ENCODE measurements around the gene NTNG1. TPM values are rescaled to one million over a fixed set of nuclear protein-coding genes. Genes with fewer than 3 reads are reported as not detected.

NTNG1 gene
- total and polyA plus RNA-seq, 2 of the 8 experiments (the other 6 are each of a cell fraction or from before 2014, with no cell fraction given): 1.2 to 4.1 TPM

DNA sequence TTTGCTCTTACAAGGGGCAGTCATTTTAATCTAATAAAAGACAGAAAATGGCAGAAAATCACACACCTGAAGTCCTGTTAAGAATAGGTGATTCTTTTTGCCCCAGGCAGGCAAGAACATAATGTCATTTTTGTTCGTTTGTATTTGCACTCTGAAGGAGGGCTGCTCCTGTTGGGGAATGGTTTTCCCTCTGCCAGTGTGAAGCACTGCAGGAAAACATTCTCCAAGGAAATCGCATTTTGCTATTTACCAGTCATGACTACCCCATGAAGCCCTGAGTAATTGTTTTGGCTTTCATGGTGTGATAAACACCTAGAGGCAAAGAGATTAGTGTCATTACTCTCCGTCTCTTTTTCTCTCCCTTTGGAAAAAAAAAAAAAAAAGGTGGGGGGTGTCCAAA, 345.5 kb downstream of the NTNG1 start:
- Histone ChIP-seq H2BK15ac (ENCODE audit: low read length) (no peak overlapping the region), H3K4me3 (ENCODE audit: extremely low read depth in 1 of 4, insufficient read depth in 2 of 4, low read depth in 3 of 4, low read length in 4 of 4) (no peak overlapping the region), H2BK12ac (ENCODE audit: low read depth, low read length) (no peak overlapping the region), H2BK120ac (replicated peaks; ENCODE audit: low read depth, low read length) (no peak overlapping the region), H3K23me2 (ENCODE audit: low read depth, low read length) (no peaks in the 10 kb centered on the region), H3K4me2 (ENCODE audit: insufficient read depth in 1 of 2, low read depth in 2 of 2, low read length in 2 of 2) (0 out of 4 replicates have a peak overlapping the region, but pooled peaks of 1 of the 2 experiments have one; percentile 27), H3K9me3 (ENCODE audit: insufficient read depth in 2 of 2, low read depth in 1 of 2, low read length in 1 of 2) (no peaks in the 10 kb centered on the region), H3K79me2 (ENCODE audit: control insufficient read depth in 1 of 2, insufficient read depth in 2 of 2, low read length in 2 of 2) (no peaks in the 10 kb centered on the region), H4K91ac (replicated peaks; ENCODE audit: insufficient read length, low read length) (no peak overlapping the region), H3K79me1 (ENCODE audit: low read depth, low read length) (no peaks in the 10 kb centered on the region), H2AFZ (ENCODE audit: low read length) (0 out of 2 replicates have a peak overlapping the region, but pooled peaks have one; percentile 54), H2AK5ac (ENCODE audit: low read depth, low read length) (no peak overlapping the region), H3K14ac (ENCODE audit: insufficient read length) (no peak overlapping the region), H3K27ac (ENCODE audit: low read depth, low read length) (no peak overlapping the region), H3K56ac (replicated peaks; ENCODE audit: insufficient read length, low read depth, low read length) (no peak overlapping the region), H4K20me1 (replicated peaks in 1 of 2; ENCODE audit: control insufficient read depth in 1 of 2, insufficient read depth in 2 of 2, low read length in 2 of 2) (no peaks in the 10 kb centered on the region), H3K4me1 (replicated peaks in 1 of 4; ENCODE audit: control insufficient read depth in 3 of 4, insufficient read depth in 4 of 4, low read length in 3 of 4) (peaks cover 0 to 3% (median 0%) of the 10 kb centered on the region in 4 experiments; a peak in 1 of 7 replicates), H3K9ac (replicated peaks in 1 of 4; ENCODE audit: extremely low read depth in 1 of 4, low read depth in 3 of 4, low read length in 3 of 4) (no peak overlapping the region), H4K5ac (ENCODE audit: insufficient read length, low read depth, low read length) (no peak overlapping the region), H2BK20ac (ENCODE audit: low read length) (no peak overlapping the region), H3K18ac (ENCODE audit: extremely low read depth, low read length) (no peak overlapping the region), H4K8ac (ENCODE audit: extremely low read depth, insufficient read depth, low read length) (no peak overlapping the region), H3K27me3 (replicated peaks in 1 of 4; ENCODE audit: control insufficient read depth in 3 of 4, extremely low read depth in 1 of 4, insufficient read depth in 3 of 4, low read length in 3 of 4) (no peaks in the 10 kb centered on the region), H3K4ac (replicated peaks; ENCODE audit: insufficient read length, low read depth, low read length) (no peak overlapping the region), H2BK5ac (ENCODE audit: low read depth, low read length) (no peak overlapping the region), H3K36me3 (ENCODE audit: control insufficient read depth in 2 of 4, insufficient read depth in 4 of 4, low read length in 3 of 4) (no peaks in the 10 kb centered on the region), H3K23ac (ENCODE audit: insufficient read length) (no peak overlapping the region)
- WGBS, 2 experiments (ENCODE audit: extremely low coverage in 1 of 2, insufficient coverage in 1 of 2, insufficient read length in 1 of 2, insufficient replicate concordance in 2 of 2, low coverage in 1 of 2, low lambda C conversion rate in 2 of 2, missing lambda C conversion rate in 1 of 2): 62% methylated on average over 3 of the region's 3 CpGs; no CpG with 5 or more reads in 1 of the 2 experiments
- CTCF ChIA-PET (ENCODE audit: partially characterized antibody): interaction anchor here (0.7 to 3.9 kb wide), 4 partner anchors 9 to 41 kb away, joined by 3 to 23 read pairs (median 4); no protein-coding TSS in a partner anchor
- FAIRE-seq (no peak), DNase-seq (ENCODE audit: low read depth in 1 of 2, low spot score in 2 of 2) (no peak)
- POLR2A ChIA-PET (ENCODE audit: partially characterized antibody): interaction anchor here (0.7 to 0.8 kb wide), 2 partner anchors 13 to 50 kb away, joined by 3 read pairs; no protein-coding TSS in a partner anchor
- no peak for TF ChIP-seq MAX (IDR thresholded peaks at IDR 0.05)
- TF ChIP-seq CTBP2 (IDR thresholded peaks at IDR 0.05; ENCODE audit: borderline replicate concordance, insufficient read depth, insufficient read length, low read length): no peak
- TF ChIP-seq ASH2L (IDR thresholded peaks at IDR 0.05; ENCODE audit: low read length): no peak
- no peak for TF ChIP-seq SIN3A (conservative IDR thresholded peaks at IDR 0.05 in 1 of 2, IDR thresholded peaks at IDR 0.05 in 1 of 2; ENCODE audit: low read depth in 1 of 2, low read length in 2 of 2)
- no peak for TF ChIP-seq SP2 (IDR thresholded peaks at IDR 0.05; ENCODE audit: low read length)
- TF ChIP-seq RXRA (IDR thresholded peaks at IDR 0.05; ENCODE audit: insufficient read depth, low read depth, low read length): no peak
- TF ChIP-seq SRF (IDR thresholded peaks at IDR 0.05; ENCODE audit: low read depth, low read length): no peak
- no peak for TF ChIP-seq SIRT6 (IDR thresholded peaks at IDR 0.05; ENCODE audit: low read length)
- TF ChIP-seq CREB1 (IDR thresholded peaks at IDR 0.05): no peak
- TF ChIP-seq SP1 (IDR thresholded peaks at IDR 0.05; ENCODE audit: low read depth, low read length): no peak
- no peak for TF ChIP-seq SUZ12 (IDR thresholded peaks at IDR 0.05; ENCODE audit: low read length)
- TF ChIP-seq, protein P1, sequence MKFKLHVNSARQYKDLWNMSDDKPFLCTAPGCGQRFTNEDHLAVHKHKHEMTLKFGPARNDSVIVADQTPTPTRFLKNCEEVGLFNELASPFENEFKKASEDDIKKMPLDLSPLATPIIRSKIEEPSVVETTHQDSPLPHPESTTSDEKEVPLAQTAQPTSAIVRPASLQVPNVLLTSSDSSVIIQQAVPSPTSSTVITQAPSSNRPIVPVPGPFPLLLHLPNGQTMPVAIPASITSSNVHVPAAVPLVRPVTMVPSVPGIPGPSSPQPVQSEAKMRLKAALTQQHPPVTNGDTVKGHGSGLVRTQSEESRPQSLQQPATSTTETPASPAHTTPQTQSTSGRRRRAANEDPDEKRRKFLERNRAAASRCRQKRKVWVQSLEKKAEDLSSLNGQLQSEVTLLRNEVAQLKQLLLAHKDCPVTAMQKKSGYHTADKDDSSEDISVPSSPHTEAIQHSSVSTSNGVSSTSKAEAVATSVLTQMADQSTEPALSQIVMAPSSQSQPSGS (IDR thresholded peaks at IDR 0.05; ENCODE audit: low read length): no peak
